ENCODE data around the gene SAP130.

Gene SAP130

DNA sequence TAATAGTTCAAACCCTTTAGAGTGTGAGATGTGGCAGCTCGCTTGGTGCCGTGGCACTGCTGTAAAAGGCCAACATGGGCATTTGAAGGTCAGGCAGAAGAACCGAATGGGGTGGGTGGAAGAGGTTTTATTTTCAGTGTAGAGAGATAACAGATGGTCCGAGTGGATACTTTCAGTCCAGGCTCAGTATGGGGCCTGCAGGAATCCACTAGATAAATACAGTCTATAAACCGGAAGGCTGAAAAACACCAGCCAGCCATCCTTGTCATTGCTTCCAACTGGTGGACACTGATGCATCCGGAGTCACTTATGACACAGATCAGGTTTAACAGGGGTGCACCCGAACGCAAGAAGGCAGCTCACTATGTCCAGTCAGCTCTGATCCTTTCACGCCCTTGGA lies 86.4 kb downstream of the SAP130 start:
- H3K4me1 ChIP-seq (ENCODE audit: control insufficient read depth in 2 of 2, insufficient read depth in 1 of 2, low read depth in 1 of 2, low read length in 2 of 2): no peaks in the 10 kb centered on the region
- H4K8ac ChIP-seq (ENCODE audit: low read depth, low read length): no peak overlapping the region
- no peak overlapping the region for H3K4me3 ChIP-seq (ENCODE audit: low read length in 2 of 2)
- no peak overlapping the region for H3K23ac ChIP-seq (ENCODE audit: low read depth, low read length, poor library complexity)
- no peak overlapping the region for H2AK5ac ChIP-seq (ENCODE audit: low read depth, low read length)
- H3K9ac ChIP-seq (ENCODE audit: low read depth, low read length, poor library complexity): no peak overlapping the region
- no peak overlapping the region for H2BK15ac ChIP-seq (ENCODE audit: low read length)
- no peak overlapping the region for H2AFZ ChIP-seq (ENCODE audit: low read length)
- no peak overlapping the region for H2BK5ac ChIP-seq (ENCODE audit: low read length)
- no peaks in the 10 kb centered on the region for H3K27me3 ChIP-seq (ENCODE audit: control insufficient read depth in 3 of 3, insufficient read depth in 3 of 3, low read depth in 1 of 3, low read length in 3 of 3)
- H4K91ac ChIP-seq (ENCODE audit: low read depth, low read length, poor library complexity): no peak overlapping the region
- no peak for DNase-seq (ENCODE audit: low spot score)
- no peak overlapping the region for H2BK120ac ChIP-seq (ENCODE audit: low read depth, low read length)
- H3K4ac ChIP-seq (ENCODE audit: low read length): no peak overlapping the region
- no peak overlapping the region for H3K18ac ChIP-seq (ENCODE audit: low read length)
- no peak overlapping the region for H3K27ac ChIP-seq (replicated peaks; ENCODE audit: low read length)
- no CpG with 5 or more reads among the region's 9 CpGs for WGBS, 2 donors (ENCODE audit: extremely low coverage in 2 of 2, insufficient read length in 2 of 2, insufficient replicate concordance in 1 of 2)
- H3K4me2 ChIP-seq (ENCODE audit: insufficient read depth, low read length, poor library complexity, severe bottlenecking): no peak overlapping the region
- no peaks in the 10 kb centered on the region for H3K79me1 ChIP-seq (ENCODE audit: low read depth, low read length)
- no peak overlapping the region for H2BK12ac ChIP-seq (ENCODE audit: low read length)
- no peaks in the 10 kb centered on the region for H3K9me3 ChIP-seq (replicated peaks in 1 of 2; ENCODE audit: control insufficient read depth in 2 of 2, insufficient read depth in 1 of 2, low read depth in 1 of 2, low read length in 2 of 2)
- H3K14ac ChIP-seq (ENCODE audit: low read length): no peak overlapping the region
- H3K36me3 ChIP-seq (replicated peaks in 1 of 2; ENCODE audit: control insufficient read depth in 2 of 2, insufficient read depth in 2 of 2, low read length in 2 of 2): peaks cover 29 to 62% of the 10 kb centered on the region in 2 donors

- no peak overlapping the region for H3K14ac ChIP-seq (ENCODE audit: low read length)
- no peak overlapping the region for H2BK5ac ChIP-seq (ENCODE audit: low read length)
- no peak overlapping the region for H4K91ac ChIP-seq (ENCODE audit: low read depth, low read length, poor library complexity)
- no peak overlapping the region for H2BK120ac ChIP-seq (ENCODE audit: low read depth, low read length)
- H3K4me1 ChIP-seq (ENCODE audit: control insufficient read depth in 2 of 2, insufficient read depth in 1 of 2, low read depth in 1 of 2, low read length in 2 of 2): no peaks in the 10 kb centered on the region
- no peak for DNase-seq (ENCODE audit: low spot score)
- H3K9me3 ChIP-seq (replicated peaks in 1 of 2; ENCODE audit: control insufficient read depth in 2 of 2, insufficient read depth in 1 of 2, low read depth in 1 of 2, low read length in 2 of 2): no peaks in the 10 kb centered on the region
- H3K27ac ChIP-seq (replicated peaks; ENCODE audit: low read length): no peak overlapping the region
- H3K27me3 ChIP-seq (ENCODE audit: control insufficient read depth in 3 of 3, insufficient read depth in 3 of 3, low read depth in 1 of 3, low read length in 3 of 3): no peaks in the 10 kb centered on the region
- no peak overlapping the region for H2AK5ac ChIP-seq (ENCODE audit: low read depth, low read length)
- no peaks in the 10 kb centered on the region for H3K79me1 ChIP-seq (ENCODE audit: low read depth, low read length)
- peaks cover 25 to 54% of the 10 kb centered on the region in 2 donors for H3K36me3 ChIP-seq (replicated peaks in 1 of 2; ENCODE audit: control insufficient read depth in 2 of 2, insufficient read depth in 2 of 2, low read length in 2 of 2)
- no peak overlapping the region for H3K9ac ChIP-seq (ENCODE audit: low read depth, low read length, poor library complexity)
- H3K18ac ChIP-seq (ENCODE audit: low read length): no peak overlapping the region
- WGBS, 2 donors (ENCODE audit: extremely low coverage in 2 of 2, insufficient read length in 2 of 2, insufficient replicate concordance in 1 of 2): no CpG with 5 or more reads among the region's 12 CpGs
- H3K4me3 ChIP-seq (ENCODE audit: low read length in 2 of 2): no peak overlapping the region
- no peak overlapping the region for H4K8ac ChIP-seq (ENCODE audit: low read depth, low read length)
- H3K4ac ChIP-seq (ENCODE audit: low read length): no peak overlapping the region
- no peak overlapping the region for H2AFZ ChIP-seq (ENCODE audit: low read length)
- H3K4me2 ChIP-seq (ENCODE audit: insufficient read depth, low read length, poor library complexity, severe bottlenecking): no peak overlapping the region
- no peak overlapping the region for H2BK15ac ChIP-seq (ENCODE audit: low read length)
- no peak overlapping the region for H3K23ac ChIP-seq (ENCODE audit: low read depth, low read length, poor library complexity)
- H2BK12ac ChIP-seq (ENCODE audit: low read length): no peak overlapping the region
These were observed 87.2 kb downstream of the SAP130 start for GRCh38 chr2:127940641-127941040.

DNA sequence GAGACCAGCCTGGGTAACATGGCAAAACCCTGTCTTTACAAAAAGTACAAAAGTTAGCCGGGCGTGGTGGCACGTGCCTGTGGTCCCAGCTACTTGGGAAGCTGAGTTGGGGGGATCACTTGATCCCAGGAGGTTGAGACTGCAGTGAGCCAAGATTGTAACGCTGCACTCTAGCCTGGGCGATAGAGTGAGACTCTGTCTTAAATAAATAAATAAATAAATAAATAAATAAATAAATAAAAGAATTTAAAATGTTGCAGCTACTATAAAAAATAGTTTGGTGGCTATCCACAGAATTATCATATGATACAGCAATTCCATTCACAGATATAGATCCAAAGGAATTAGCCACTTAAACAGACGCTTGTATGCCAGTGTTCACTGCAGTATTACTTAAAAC lies 92.5 kb downstream of the SAP130 start:
- WGBS, 2 donors (ENCODE audit: extremely low coverage in 2 of 2, insufficient read length in 2 of 2, insufficient replicate concordance in 1 of 2): no CpG with 5 or more reads among the region's 6 CpGs
- Histone ChIP-seq H4K8ac (ENCODE audit: low read depth, low read length) (no peak overlapping the region), H3K23ac (ENCODE audit: low read depth, low read length, poor library complexity) (no peak overlapping the region), H3K9me3 (replicated peaks in 1 of 2; ENCODE audit: control insufficient read depth in 2 of 2, insufficient read depth in 1 of 2, low read depth in 1 of 2, low read length in 2 of 2) (no peaks in the 10 kb centered on the region), H3K27ac (replicated peaks; ENCODE audit: low read length) (no peak overlapping the region), H4K91ac (ENCODE audit: low read depth, low read length, poor library complexity) (no peak overlapping the region), H3K4me3 (ENCODE audit: low read length in 2 of 2) (no peak overlapping the region), H2BK5ac (ENCODE audit: low read length) (no peak overlapping the region), H2BK15ac (ENCODE audit: low read length) (no peak overlapping the region), H2AFZ (ENCODE audit: low read length) (no peak overlapping the region), H3K14ac (ENCODE audit: low read length) (no peak overlapping the region), H2BK120ac (ENCODE audit: low read depth, low read length) (no peak overlapping the region), H3K79me1 (ENCODE audit: low read depth, low read length) (no peaks in the 10 kb centered on the region), H2AK5ac (ENCODE audit: low read depth, low read length) (no peak overlapping the region), H3K4me2 (ENCODE audit: insufficient read depth, low read length, poor library complexity, severe bottlenecking) (no peak overlapping the region), H3K9ac (ENCODE audit: low read depth, low read length, poor library complexity) (no peak overlapping the region), H3K36me3 (replicated peaks in 1 of 2; ENCODE audit: control insufficient read depth in 2 of 2, insufficient read depth in 2 of 2, low read length in 2 of 2) (peaks cover 0 to 2% of the 10 kb centered on the region in 2 donors), H3K4me1 (ENCODE audit: control insufficient read depth in 2 of 2, insufficient read depth in 1 of 2, low read depth in 1 of 2, low read length in 2 of 2) (no peaks in the 10 kb centered on the region), H3K4ac (ENCODE audit: low read length) (no peak overlapping the region), H3K27me3 (ENCODE audit: control insufficient read depth in 3 of 3, insufficient read depth in 3 of 3, low read depth in 1 of 3, low read length in 3 of 3) (no peaks in the 10 kb centered on the region), H2BK12ac (ENCODE audit: low read length) (no peak overlapping the region), H3K18ac (ENCODE audit: low read length) (no peak overlapping the region)
- DNase-seq (ENCODE audit: low spot score): no peak

DNA sequence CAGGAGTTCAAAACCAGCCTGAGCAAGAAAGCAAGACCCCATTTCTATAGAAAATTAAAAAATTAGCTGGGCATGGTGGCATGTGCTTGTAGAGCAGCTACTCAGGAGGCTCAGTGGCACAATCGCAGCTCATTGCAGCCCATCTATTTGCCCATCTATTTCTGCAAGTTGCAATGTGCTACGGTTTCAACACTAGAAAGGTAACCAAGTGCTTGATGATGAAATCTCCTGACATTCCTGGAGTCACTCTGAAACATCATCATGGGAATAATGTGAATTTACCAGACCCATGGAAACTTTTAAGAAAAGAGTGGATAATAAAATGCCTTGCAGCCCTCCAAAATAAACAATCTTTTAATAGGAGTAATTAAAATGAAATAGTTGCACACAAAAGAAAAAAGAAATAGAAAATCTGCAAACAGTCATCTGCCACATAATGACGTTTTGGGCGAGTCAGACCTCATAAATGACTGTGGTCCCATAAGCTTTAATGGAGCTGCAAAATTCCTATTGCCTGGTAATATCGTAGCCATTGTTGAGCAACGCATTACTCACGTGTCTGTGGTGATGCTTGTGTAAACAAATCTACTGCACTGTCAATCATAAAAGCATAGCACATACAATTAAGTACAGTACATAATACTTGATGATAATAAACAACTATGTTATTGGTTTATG lies 95.5 kb downstream of the SAP130 start:
- H3K27me3 ChIP-seq (ENCODE audit: control insufficient read depth in 3 of 3, insufficient read depth in 3 of 3, low read depth in 1 of 3, low read length in 3 of 3): no peaks in the 10 kb centered on the region
- no peaks in the 10 kb centered on the region for H3K79me1 ChIP-seq (ENCODE audit: low read depth, low read length)
- no peak overlapping the region for H2BK120ac ChIP-seq (ENCODE audit: low read depth, low read length)
- no peak overlapping the region for H3K4ac ChIP-seq (ENCODE audit: low read length)
- no peak overlapping the region for H4K8ac ChIP-seq (ENCODE audit: low read depth, low read length)
- no CpG with 5 or more reads among the region's 7 CpGs for WGBS, 2 donors (ENCODE audit: extremely low coverage in 2 of 2, insufficient read length in 2 of 2, insufficient replicate concordance in 1 of 2)
- no peak overlapping the region for H3K4me2 ChIP-seq (ENCODE audit: insufficient read depth, low read length, poor library complexity, severe bottlenecking)
- no peak overlapping the region for H3K18ac ChIP-seq (ENCODE audit: low read length)
- H2BK15ac ChIP-seq (ENCODE audit: low read length): no peak overlapping the region
- H3K36me3 ChIP-seq (replicated peaks in 1 of 2; ENCODE audit: control insufficient read depth in 2 of 2, insufficient read depth in 2 of 2, low read length in 2 of 2): no peaks in the 10 kb centered on the region
- no peak overlapping the region for H2BK12ac ChIP-seq (ENCODE audit: low read length)
- no peak overlapping the region for H2BK5ac ChIP-seq (ENCODE audit: low read length)
- no peak overlapping the region for H2AFZ ChIP-seq (ENCODE audit: low read length)
- DNase-seq (ENCODE audit: low spot score): no peak
- no peak overlapping the region for H3K27ac ChIP-seq (replicated peaks; ENCODE audit: low read length)
- no peak overlapping the region for H3K4me3 ChIP-seq (ENCODE audit: low read length in 2 of 2)
- no peak overlapping the region for H4K91ac ChIP-seq (ENCODE audit: low read depth, low read length, poor library complexity)
- no peaks in the 10 kb centered on the region for H3K9me3 ChIP-seq (replicated peaks in 1 of 2; ENCODE audit: control insufficient read depth in 2 of 2, insufficient read depth in 1 of 2, low read depth in 1 of 2, low read length in 2 of 2)
- no peak overlapping the region for H3K9ac ChIP-seq (ENCODE audit: low read depth, low read length, poor library complexity)
- no peak overlapping the region for H3K23ac ChIP-seq (ENCODE audit: low read depth, low read length, poor library complexity)
- no peaks in the 10 kb centered on the region for H3K4me1 ChIP-seq (ENCODE audit: control insufficient read depth in 2 of 2, insufficient read depth in 1 of 2, low read depth in 1 of 2, low read length in 2 of 2)
- H3K14ac ChIP-seq (ENCODE audit: low read length): no peak overlapping the region
- H2AK5ac ChIP-seq (ENCODE audit: low read depth, low read length): no peak overlapping the region

Data from neuronal stem cell (in vitro differentiated cells).